NCI-H774 (cell line): Measurements from ENCODE around the gene CADM4.
"Not testable (repeated sequence)": the region's sequence is repeated elsewhere in the genome, so short reads cannot be mapped to it uniquely, and the experiment has no call there.

ENCODE experiments used
- DNase-seq: peaks from one replicate; lab custom pipeline; 2025; lab: John Stamatoyannopoulos, UW

Gene CADM4

GRCh38 chr19:43662487-43662886 lies 22.8 kb upstream of the CADM4 start:
- DNase-seq, result no peak

- DNase-seq, result no peak
These were observed 21.3 kb upstream of the CADM4 start for GRCh38 chr19:43660971-43661360.

- DNase-seq, result no peak
These were observed 20.8 kb upstream of the CADM4 start for GRCh38 chr19:43660301-43660970.

GRCh38 chr19:43658494-43658893 lies 18.8 kb upstream of the CADM4 start:
- DNase-seq, result no peak

GRCh38 chr19:43658001-43658400 lies 18.4 kb upstream of the CADM4 start:
- DNase-seq, result no peak

- DNase-seq, result no peak
These were observed 16.8 kb upstream of the CADM4 start for GRCh38 chr19:43656436-43656835.

- DNase-seq, result no peak
These were observed 12.9 kb upstream of the CADM4 start for GRCh38 chr19:43652546-43652874.

GRCh38 chr19:43651758-43652545 lies 12.3 kb upstream of the CADM4 start:
- peak; percentile 43 for DNase-seq

- DNase-seq, result not testable (repeated sequence)
These were observed 10.6 kb upstream of the CADM4 start for GRCh38 chr19:43650276-43650675.

- DNase-seq, result no peak
These were observed 9.9 kb upstream of the CADM4 start for GRCh38 chr19:43649514-43649913.

GRCh38 chr19:43648633-43649032 lies 9.0 kb upstream of the CADM4 start:
- DNase-seq, result no peak

GRCh38 chr19:43644181-43644580 lies 4.5 kb upstream of the CADM4 start:
- no peak for DNase-seq

GRCh38 chr19:43643326-43643725 lies 3.7 kb upstream of the CADM4 start:
- peak; percentile 14 for DNase-seq

- no peak for DNase-seq
These were observed 2.9 kb upstream of the CADM4 start for GRCh38 chr19:43642531-43642930.

- no peak for DNase-seq
These were observed 1.7 kb upstream of the CADM4 start for GRCh38 chr19:43641333-43641732.

GRCh38 chr19:43640424-43640757 lies 741 bp upstream of the CADM4 start:
- DNase-seq, result no peak

GRCh38 chr19:43638995-43639518 lies 593 bp downstream of the CADM4 start:
- no peak for DNase-seq

- DNase-seq, result no peak
These were observed 1.2 kb downstream of the CADM4 start for GRCh38 chr19:43638214-43638994.

- DNase-seq, result no peak
These were observed 3.4 kb downstream of the CADM4 start for GRCh38 chr19:43636121-43636683.

- not testable (repeated sequence) for DNase-seq
These were observed 4.1 kb downstream of the CADM4 start for GRCh38 chr19:43635561-43635940.

GRCh38 chr19:43634872-43635560 lies 4.6 kb downstream of the CADM4 start:
- no peak for DNase-seq

- no peak for DNase-seq
These were observed 5.2 kb downstream of the CADM4 start for GRCh38 chr19:43634506-43634871.
